DMS153 treated with DMSO at 0.1 percent for 48 hours (cell line): Measurements from ENCODE around the gene OR5K2.

Experiments used
- DNase-seq: peaks from one replicate; lab custom pipeline; 2025; ENCODE audit not compliant: unreplicated experiment; lab: John Stamatoyannopoulos, UW

Gene OR5K2

DNA sequence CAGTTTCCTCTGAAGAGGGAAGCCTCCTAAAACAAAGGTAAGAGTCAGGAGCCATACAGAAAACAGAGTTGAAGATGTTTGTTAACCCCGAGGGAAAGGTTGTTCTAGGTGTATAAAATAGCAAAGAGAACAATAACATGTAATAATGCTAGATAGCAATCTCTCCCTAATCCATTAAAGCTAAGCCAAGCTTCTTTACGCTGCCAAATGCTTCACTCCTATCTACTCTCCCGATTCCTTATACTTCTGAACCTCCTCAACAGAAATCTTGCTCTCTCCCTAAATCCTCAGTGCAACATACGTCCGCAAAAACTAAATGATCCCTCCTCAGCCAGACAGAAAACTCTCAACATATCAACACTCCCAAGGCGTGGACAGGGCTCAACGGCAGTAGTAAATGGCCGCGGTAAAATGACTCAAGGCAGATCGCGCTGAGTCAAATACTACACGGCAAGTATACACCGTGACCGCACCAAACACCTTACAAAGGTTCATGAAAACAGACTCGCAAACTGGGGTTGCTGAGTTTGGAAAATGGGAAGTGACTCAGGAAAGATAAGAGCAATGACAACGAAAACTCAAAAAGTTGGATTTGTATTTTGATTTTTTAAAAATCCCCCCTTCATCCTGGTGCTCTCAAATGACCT is 24.5 kb downstream of the OR5K2 start:
- no peak for DNase-seq

DNA sequence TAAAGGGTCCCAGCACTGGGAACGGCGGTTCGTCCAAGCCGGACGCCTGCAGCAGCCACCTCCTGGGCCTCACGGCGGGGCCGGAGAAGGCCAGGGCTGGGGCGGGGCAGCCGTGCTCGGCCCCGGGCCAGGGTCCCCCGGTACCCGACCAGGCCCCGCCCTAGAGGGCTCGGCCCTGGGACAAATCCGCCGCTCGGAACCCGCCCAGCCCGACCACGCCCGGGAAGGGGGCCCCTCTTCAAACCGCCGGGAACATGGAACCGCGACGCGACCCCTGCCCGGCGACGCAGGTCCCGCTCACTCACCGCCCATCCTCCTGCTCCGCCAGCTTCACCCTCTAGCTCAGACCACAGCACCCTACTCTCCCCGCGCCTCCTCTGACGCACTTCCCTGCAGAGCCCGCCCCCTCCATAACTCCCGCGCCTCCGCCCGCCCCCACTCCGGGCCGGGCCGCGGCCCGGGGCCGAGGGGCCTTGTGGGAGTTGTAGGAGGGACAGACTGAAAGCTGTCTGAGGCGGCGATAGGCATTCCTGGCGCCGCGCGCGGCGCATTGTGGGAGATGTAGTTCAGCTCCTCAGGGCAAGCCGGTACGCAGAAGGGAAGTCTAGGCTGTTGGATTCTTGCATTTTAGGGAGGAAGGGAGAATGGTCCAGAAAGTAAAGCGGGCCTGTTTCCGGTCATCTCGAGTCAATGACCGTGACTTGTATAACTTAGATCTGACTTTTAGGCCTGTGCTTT is 25.2 kb downstream of the OR5K2 start, which contains the start of gene CLDND1:
Gene CLDND1, minus strand, starts transcription at position 359 of the 738 bp plus-strand sequence. CDS start 1,478 bp downstream, outside the sequence.
- DNase-seq = peak; percentile 81

DNA sequence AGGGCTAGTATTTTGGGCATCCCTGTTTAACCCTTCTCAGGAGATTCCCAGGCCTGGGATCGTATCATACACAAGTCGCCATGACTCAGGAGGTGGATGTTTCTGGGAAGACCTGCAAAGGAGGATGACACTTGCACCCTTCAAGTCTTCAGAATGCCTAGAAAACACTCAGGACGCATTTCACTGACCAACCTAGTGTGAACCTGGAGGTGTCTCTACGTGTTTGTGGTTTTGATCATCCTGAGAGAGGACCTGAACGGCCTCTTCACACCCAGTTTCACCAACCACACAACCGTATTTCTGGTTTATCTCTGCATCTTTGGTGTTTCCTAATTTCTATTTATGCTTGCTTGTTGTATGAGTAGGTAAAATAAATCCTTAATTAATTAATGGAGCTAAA is 28.0 kb downstream of the OR5K2 start:
- no peak for DNase-seq

DNA sequence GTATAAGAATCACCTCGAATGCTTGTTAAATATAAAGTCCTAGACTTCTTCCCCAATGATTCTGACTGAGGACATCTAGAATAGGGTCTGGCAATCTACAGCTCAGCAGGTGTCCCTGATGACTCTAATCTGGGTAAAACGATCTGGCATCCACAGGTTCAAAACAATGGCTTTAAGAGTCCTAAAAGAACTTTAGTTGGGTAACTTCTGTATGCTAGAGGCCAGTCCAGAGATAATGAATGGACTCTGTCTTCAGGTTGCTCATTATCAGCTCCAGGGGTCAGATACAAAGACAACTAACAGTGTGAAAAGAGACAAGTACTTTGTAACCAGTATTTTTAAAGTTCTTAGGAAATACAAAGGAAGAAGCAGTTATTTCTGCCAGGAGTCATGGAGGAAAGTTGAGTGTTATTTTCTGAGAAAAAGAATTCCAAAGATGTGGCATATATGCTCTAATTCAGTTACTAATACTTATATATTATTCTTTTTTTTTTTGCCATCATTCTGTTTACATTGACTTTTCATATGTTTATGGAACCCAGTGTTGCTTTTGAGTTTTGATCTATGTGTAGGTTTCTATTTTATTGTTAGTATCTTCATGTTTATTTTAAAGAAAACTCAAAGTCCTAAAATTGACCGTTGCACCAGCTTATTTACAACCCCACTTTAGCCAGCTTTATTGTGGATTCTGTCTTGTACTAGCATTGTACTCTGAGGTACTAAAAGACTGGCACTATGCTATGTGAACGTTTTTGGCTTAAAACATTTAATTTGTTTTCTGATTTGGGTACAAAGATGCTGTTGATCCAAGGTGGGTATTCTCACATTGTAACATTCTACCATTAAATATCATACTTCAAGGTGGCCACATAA is 31.2 kb downstream of the OR5K2 start:
- DNase-seq = no peak

DNA sequence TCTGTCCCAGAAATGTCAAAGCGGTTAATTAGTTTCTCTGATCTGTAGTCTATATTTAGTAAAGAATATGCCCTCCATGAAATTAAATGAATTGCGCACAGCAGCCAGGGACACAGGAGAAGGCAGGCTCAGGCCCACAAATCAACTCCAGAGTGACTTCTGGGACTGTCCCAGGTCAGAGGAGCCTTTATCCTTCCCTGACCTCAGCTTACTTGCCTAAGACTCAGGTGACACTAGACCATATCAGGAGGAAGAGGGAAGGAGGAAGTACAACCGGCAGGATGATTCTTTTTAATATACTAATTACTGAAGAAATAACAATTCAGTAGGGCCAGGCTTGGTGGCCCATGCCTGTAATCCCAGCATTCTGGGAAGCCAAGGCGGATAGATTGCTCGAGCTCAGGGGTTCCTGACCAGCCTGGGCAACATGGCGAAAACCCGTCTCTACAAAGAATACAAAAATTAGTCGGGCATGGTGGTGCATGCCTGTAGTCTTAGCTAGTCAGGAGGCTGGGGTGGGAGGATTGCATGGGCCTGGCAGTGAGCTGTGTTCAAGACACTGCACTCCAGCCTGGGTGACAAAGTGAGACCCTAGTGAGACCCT is 32.5 kb downstream of the OR5K2 start:
- no peak for DNase-seq

DNA sequence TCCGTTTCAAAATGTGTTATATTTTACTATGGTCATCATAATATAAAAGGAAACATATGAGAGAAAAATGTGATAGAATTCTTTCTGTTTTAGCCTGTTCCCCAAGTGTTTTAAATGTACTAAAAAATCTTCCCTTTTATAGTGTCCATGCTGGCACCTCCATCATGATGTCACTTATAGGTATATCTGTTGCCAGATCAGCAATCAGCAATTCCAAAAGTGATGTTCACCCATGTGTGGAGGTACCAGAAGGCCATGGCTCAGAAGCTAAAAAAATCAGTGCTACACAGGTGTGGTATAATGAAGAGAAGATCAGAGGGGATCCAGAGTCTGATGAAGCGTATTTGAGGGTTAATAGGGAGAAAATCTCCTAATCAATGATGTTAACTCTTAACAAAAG is 33.2 kb downstream of the OR5K2 start:
- DNase-seq = no peak

DNA sequence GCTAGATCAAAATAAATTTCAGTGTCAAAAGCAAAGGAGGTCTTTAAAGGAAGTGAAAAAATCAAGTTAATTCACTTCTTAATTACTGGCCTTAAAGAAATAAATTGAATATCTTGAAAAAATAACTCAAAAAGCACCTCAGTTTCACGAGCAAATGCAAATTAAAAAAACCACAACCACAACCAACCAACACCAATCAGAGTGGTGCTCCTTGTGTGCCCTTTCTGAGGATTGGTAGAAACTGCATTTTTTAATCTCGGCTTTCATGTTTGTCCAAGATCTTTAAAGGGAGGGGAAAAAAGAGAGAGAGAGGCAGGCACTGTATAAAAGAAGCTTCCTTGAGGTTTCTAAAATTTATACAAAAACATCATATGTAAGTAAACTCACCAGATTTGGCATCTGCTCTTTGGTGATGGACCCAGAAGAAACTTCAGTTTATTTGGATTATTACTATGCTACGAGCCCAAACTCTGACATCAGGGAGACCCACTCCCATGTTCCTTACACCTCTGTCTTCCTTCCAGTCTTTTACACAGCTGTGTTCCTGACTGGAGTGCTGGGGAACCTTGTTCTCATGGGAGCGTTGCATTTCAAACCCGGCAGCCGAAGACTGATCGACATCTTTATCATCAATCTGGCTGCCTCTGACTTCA is 34.3 kb downstream of the OR5K2 start, which contains the start of gene GPR15:
Gene GPR15, plus strand, starts transcription at position 357 of the 653 bp plus-strand sequence. Its CDS starts 56 bp downstream, at position 413.
- DNase-seq = no peak

DNA sequence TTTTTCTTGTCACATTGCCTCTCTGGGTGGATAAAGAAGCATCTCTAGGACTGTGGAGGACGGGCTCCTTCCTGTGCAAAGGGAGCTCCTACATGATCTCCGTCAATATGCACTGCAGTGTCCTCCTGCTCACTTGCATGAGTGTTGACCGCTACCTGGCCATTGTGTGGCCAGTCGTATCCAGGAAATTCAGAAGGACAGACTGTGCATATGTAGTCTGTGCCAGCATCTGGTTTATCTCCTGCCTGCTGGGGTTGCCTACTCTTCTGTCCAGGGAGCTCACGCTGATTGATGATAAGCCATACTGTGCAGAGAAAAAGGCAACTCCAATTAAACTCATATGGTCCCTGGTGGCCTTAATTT is 34.8 kb downstream of the OR5K2 start:
- DNase-seq = no peak

DNA sequence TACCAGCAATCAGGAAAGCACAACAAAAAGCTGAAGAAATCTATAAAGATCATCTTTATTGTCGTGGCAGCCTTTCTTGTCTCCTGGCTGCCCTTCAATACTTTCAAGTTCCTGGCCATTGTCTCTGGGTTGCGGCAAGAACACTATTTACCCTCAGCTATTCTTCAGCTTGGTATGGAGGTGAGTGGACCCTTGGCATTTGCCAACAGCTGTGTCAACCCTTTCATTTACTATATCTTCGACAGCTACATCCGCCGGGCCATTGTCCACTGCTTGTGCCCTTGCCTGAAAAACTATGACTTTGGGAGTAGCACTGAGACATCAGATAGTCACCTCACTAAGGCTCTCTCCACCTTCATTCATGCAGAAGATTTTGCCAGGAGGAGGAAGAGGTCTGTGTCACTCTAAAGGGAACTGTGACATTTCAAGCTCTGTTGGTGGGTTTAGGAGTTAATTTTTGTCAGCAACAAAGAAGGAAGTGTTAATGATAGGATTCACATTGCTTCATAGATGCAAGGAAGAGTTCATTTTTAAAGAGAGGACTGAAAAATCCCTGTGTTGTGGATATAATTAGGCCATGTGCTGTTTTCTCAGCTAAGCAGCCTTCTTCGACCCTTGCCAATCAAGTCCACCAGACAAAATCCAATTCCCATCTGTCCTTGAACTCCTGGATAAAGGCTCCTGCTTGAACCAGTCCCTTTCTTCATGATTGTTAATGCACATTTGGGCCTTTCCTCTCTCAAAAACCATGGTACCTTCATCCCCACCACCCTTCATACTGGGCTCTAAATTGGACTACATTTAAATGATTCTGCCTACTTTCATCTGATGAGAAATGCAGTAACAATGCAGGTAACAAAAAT is 35.5 kb downstream of the OR5K2 start:
- DNase-seq = no peak

DNA sequence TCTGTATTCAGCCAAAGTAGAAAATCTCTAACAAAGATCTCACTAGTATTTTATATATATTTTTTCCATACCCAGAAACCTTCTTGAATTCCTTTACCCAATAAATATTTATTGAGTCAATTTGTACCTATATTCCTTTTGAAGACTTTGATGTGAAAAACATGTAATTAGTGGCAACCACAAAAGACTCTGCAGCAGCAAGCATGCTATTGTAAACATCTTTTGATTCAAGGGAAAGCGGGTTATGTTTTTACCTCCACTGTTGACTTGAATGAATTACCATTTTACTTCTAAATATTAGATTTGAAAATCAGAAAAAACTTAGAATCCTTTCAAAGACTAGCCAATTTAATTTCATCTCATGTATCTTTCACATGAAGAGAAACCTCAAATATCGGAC is 36.7 kb downstream of the OR5K2 start:
- DNase-seq = no peak

DNA sequence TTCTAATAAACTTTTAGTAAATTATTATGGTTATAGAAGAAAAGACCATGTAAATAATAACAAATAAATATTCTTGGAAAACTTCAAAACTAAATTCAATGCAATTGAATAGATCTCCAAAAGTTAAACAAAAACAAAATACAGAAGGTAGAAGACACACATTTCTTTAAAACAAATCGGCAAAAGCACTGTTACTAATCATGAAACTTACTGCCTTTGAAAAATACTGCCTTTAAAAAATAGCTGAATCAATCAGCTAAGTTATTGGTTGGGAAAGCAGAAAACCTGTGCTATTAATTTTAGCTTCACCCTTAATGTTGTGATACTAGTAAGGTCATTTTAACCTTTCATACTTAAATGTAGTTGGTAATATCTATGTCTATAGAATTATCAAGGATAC is 37.3 kb downstream of the OR5K2 start:
- DNase-seq = no peak

DNA sequence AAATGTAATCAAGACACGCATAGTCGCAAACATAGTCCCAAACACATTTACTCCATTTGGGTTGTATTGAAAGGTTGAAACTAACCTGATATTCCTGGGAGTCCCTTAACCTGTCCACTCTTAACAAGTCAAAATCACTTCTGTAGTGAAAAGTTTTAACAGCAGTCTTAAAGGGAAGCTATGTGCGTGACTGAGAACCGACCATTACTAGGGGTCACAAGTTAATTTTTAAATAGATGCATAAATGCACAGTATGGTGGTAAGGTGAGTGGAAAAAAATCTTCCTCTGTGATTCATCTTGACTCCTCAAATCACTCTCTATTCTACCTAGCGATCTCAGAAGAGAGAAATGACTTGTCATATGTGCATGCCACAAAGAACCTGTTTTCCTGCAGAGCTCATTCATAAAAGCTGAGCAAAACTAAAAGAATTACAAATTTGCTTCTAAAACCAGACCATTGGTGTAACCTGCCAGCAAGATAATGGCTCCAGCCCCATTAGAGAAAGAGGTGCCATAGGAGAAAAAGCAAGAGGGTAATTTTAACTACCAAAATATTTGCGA is 39.1 kb downstream of the OR5K2 start:
- no peak for DNase-seq

DNA sequence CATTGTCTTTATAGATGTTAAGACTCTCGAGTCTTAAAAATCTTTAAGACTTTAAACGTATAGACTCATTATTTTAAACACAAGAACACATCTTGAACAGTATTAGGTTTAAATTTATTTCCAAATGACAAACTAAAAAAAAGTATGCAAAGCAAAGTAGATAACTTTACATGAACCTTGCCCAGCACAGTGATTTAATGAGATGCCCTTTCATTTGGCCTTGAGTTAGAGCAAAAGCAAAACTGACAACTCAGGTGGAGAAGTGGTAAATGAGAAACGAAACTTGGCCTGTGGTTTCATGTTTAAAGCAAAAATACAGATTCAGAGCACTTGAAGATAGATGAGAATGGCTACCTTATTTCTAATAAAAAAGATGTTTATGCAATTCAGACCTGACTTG is 42.9 kb downstream of the OR5K2 start:
- DNase-seq = no peak

DNA sequence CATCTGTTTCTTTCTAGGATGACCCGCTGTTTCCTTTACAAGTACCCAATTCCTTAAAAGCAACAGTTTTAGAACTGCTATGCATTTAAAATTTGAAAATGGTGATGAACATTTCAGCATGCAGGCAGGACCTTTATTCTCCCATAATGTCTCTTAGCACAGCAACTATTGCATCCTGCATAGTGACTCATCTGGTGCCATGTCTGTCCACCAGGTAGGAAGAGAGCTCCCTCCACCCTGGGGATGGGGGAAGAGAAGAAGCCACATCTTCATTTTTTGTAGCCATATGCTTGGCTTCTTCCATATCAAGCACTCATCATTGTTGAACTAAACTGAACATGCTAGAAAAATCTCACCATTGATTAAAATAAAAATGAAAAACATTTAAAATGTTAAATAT is 44.2 kb downstream of the OR5K2 start:
- no peak for DNase-seq

DNA sequence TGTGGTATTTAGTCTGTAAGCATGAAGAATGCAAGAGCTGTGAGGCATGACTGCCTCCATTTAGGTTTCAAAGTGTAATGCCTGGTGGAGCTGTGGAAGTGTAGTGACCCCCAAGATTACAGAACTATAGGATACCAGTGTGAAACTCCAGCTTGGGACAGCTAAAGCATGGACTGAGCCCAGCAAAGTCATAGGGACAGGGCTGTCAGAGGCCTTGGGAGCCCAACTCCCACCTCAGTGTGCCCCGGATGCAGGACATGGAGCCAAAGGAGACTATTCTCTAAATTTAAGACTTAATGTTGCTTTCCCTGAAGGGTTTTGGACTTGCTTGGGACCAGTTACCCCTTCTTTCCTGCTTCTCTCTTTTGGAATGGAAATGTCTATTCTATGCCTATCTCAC is 45.1 kb downstream of the OR5K2 start:
- no peak for DNase-seq

DNA sequence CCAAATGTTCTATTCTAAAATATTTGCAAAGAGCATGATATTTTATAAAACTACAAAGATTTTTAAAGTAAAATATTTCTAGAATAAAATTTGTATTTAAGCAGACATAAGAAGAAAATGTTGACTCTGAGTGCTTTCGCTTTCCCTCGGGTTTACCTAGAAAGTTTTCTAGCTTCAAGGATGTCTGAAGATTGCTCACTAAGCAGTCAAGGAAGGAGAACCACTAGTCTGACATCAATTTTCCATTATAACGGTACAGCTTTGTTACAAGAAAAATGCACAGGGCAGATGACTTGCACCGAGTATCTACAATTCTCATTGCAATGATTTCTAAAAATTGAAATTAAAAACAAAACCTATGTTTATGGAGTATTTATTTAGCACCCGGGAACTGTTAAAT is 48.5 kb downstream of the OR5K2 start:
- DNase-seq = no peak
